DOHH2 (cell line): ENCODE measurements around the gene TBPL1.

Experiments used
- EZH2phosphoT487 ChIP-seq: fragments of 200-600 bp; sonication (generic); IDR thresholded peaks from 2 replicates; pipeline ENCODE4 v1.6.1; 2017; ENCODE audit warnings: borderline replicate concordance, mild to moderate bottlenecking, antibody characterized with exemption, low read length, moderate library complexity, mixed read lengths
- TF ChIP-seq, protein P1 (sequence below): fragments of 200-600 bp; sonication (generic); IDR thresholded peaks from one replicate; pipeline ENCODE4 v1.5.1; 2014; ENCODE audit warnings: antibody characterized with exemption, mild to moderate bottlenecking, low read depth, low read length; ENCODE audit not compliant: poor library complexity, severe bottlenecking

DNA sequence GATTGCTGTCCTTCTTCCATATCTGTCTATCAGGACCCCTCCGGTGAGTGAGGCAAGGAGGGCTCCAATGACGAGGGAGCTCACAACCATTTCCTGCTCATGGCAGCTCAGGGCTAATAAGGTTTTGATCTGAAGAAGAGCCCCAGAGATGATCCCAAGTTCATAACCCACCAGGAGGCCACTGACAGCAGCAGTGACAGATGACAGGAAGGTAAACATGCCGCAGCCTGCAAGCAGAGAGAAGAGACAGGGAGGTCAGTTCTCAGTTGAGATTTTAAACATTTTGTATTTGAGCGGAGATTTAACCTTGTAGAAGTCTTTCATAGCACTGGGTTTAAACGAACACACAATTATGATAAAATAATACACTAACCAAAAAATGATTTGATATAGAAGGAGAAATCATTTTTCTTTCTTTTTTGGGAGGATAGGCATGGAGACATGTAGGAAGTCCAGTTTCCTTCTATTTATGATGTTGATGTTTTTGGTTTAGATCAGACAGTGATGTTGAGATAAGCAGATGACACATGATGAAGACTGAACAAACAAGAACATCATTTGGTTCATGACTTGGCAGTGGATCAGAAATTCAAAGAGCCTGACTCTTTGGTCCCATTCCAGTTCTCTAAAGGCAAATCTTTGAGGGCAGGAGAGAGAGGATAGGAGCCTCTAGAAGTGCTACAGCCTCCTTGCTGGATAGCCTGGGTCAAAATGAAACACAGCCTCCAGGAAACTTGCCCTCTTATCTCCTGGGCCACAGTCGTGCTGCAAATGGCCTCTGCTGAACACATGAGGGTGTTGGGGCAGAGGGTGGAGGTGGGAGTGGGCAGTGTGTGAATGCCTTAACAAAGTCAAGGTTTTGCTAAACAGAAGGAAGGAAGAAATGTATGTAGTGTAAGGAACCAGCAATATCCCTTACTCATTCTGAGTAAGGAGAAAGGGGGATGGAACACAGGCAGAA, 76.8 kb downstream of the TBPL1 start:
- TF ChIP-seq, protein P1, sequence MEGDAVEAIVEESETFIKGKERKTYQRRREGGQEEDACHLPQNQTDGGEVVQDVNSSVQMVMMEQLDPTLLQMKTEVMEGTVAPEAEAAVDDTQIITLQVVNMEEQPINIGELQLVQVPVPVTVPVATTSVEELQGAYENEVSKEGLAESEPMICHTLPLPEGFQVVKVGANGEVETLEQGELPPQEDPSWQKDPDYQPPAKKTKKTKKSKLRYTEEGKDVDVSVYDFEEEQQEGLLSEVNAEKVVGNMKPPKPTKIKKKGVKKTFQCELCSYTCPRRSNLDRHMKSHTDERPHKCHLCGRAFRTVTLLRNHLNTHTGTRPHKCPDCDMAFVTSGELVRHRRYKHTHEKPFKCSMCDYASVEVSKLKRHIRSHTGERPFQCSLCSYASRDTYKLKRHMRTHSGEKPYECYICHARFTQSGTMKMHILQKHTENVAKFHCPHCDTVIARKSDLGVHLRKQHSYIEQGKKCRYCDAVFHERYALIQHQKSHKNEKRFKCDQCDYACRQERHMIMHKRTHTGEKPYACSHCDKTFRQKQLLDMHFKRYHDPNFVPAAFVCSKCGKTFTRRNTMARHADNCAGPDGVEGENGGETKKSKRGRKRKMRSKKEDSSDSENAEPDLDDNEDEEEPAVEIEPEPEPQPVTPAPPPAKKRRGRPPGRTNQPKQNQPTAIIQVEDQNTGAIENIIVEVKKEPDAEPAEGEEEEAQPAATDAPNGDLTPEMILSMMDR, result no peak
- no peak for TF ChIP-seq EZH2phosphoT487
